HG03196 (cell line): ENCODE results near the gene EYA2.

Experiments used
- ATAC-seq: cut with Tn5 transposase; IDR thresholded peaks from one replicate; pipeline ENCODE4 v1.9.1; 2021; ENCODE audit not compliant: unreplicated experiment

Gene EYA2

GRCh38 chr20:47058236-47058635, 163.6 kb downstream of the EYA2 start:
- ATAC-seq, result no peak

GRCh38 chr20:47059536-47059935, 164.9 kb downstream of the EYA2 start:
- ATAC-seq, result no peak

GRCh38 chr20:47061549-47061948, 166.9 kb downstream of the EYA2 start:
- ATAC-seq, result no peak

- no peak for ATAC-seq
These were observed 167.7 kb downstream of the EYA2 start for GRCh38 chr20:47062226-47062890.

- ATAC-seq, result no peak
These were observed 168.8 kb downstream of the EYA2 start for GRCh38 chr20:47063407-47063806.

- ATAC-seq, result no peak
These were observed 169.2 kb downstream of the EYA2 start for GRCh38 chr20:47063808-47064207.

GRCh38 chr20:47066484-47067270, 172.0 kb downstream of the EYA2 start:
- ATAC-seq, result no peak

GRCh38 chr20:47067776-47068175, 173.1 kb downstream of the EYA2 start:
- ATAC-seq, result no peak

- ATAC-seq, result no peak
These were observed 175.5 kb downstream of the EYA2 start for GRCh38 chr20:47070176-47070575.

- no peak for ATAC-seq
These were observed 177.1 kb downstream of the EYA2 start for GRCh38 chr20:47071646-47072185.

- ATAC-seq, result no peak
These were observed 179.3 kb downstream of the EYA2 start for GRCh38 chr20:47073766-47074475.

- no peak for ATAC-seq
These were observed 180.6 kb downstream of the EYA2 start for GRCh38 chr20:47075263-47075662.

- no peak for ATAC-seq
These were observed 184.4 kb downstream of the EYA2 start for GRCh38 chr20:47079047-47079446.

- ATAC-seq, result no peak
These were observed 185.7 kb downstream of the EYA2 start for GRCh38 chr20:47080365-47080764.

- ATAC-seq, result no peak
These were observed 191.7 kb downstream of the EYA2 start for GRCh38 chr20:47086316-47086715.

GRCh38 chr20:47088335-47088734, 193.7 kb downstream of the EYA2 start:
- ATAC-seq, result no peak

GRCh38 chr20:47089151-47089550, 194.5 kb downstream of the EYA2 start:
- ATAC-seq, result no peak

- no peak for ATAC-seq
These were observed 196.2 kb downstream of the EYA2 start for GRCh38 chr20:47090835-47091234.

GRCh38 chr20:47093320-47093966, 198.8 kb downstream of the EYA2 start:
- no peak for ATAC-seq

GRCh38 chr20:47095690-47096089, 201.0 kb downstream of the EYA2 start:
- ATAC-seq, result no peak
